HG02571 (cell line): Measurements from ENCODE around the gene GET3.
"Not testable (repeated sequence)": the region's sequence is repeated elsewhere in the genome, so short reads cannot be mapped to it uniquely, and the experiment has no call there.

Experiments
- ATAC-seq: cut with Tn5 transposase; IDR thresholded peaks from one replicate; pipeline ENCODE4 v1.9.1; 2021; ENCODE audit warnings: mild to moderate bottlenecking, moderate library complexity; ENCODE audit not compliant: unreplicated experiment

Gene GET3

DNA sequence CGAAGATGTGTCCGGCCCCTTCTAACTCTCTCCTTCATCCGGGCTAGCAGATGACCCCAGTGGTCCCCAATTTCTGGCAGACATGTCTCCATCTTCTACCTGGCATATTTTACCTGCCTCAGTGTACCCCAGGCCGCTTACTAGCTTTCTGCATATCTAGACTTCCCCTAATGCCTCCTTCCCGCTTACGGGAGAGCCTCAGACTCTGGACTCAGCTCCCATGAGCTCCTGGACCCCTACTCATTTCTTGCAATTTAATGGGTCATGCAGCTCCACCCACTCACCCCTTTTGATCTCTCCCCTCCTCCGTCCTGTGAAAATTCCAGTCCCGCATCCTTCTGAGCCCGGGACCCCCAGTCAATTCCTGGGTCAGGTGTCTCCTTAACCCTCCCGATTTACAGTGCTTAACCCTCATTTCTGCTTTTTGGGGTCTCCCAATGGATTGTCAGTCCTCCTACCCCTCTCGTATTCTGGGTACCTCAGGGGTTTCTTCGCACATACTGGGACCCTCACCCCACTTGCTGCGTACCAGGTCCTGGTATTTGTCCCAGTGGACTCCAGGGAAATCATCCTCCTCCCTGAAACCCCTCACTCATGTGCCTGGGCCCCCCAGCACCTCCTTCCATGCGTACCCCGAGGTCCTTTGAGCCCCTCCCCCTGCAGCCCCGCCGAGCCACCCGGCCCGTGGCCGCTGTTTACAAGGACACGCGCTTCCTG lies 53.5 kb downstream of the GET3 start:
- no peak for ATAC-seq

DNA sequence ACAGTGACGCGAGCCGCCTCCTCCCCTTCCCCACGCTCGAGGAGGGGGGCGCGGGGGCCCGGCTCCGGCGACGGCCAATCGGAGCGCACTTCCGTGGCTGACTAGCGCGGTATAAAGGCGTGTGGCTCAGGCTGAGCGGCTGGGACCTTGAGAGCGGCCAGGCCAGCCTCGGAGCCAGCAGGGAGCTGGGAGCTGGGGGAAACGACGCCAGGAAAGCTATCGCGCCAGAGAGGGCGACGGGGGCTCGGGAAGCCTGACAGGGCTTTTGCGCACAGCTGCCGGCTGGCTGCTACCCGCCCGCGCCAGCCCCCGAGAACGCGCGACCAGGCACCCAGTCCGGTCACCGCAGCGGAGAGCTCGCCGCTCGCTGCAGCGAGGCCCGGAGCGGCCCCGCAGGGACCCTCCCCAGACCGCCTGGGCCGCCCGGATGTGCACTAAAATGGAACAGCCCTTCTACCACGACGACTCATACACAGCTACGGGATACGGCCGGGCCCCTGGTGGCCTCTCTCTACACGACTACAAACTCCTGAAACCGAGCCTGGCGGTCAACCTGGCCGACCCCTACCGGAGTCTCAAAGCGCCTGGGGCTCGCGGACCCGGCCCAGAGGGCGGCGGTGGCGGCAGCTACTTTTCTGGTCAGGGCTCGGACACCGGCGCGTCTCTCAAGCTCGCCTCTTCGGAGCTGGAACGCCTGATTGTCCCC lies 54.2 kb downstream of the GET3 start, which contains the start of gene JUNB:
Gene JUNB (plus strand): TSS at position 142 of the 706 bp plus-strand sequence. CDS start 286 bp downstream, at position 428.
- peak; percentile 30 for ATAC-seq

DNA sequence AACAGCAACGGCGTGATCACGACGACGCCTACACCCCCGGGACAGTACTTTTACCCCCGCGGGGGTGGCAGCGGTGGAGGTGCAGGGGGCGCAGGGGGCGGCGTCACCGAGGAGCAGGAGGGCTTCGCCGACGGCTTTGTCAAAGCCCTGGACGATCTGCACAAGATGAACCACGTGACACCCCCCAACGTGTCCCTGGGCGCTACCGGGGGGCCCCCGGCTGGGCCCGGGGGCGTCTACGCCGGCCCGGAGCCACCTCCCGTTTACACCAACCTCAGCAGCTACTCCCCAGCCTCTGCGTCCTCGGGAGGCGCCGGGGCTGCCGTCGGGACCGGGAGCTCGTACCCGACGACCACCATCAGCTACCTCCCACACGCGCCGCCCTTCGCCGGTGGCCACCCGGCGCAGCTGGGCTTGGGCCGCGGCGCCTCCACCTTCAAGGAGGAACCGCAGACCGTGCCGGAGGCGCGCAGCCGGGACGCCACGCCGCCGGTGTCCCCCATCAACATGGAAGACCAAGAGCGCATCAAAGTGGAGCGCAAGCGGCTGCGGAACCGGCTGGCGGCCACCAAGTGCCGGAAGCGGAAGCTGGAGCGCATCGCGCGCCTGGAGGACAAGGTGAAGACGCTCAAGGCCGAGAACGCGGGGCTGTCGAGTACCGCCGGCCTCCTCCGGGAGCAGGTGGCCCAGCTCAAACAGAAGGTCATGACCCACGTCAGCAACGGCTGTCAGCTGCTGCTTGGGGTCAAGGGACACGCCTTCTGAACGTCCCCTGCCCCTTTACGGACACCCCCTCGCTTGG lies 55.0 kb downstream of the GET3 start:
- no peak for ATAC-seq

DNA sequence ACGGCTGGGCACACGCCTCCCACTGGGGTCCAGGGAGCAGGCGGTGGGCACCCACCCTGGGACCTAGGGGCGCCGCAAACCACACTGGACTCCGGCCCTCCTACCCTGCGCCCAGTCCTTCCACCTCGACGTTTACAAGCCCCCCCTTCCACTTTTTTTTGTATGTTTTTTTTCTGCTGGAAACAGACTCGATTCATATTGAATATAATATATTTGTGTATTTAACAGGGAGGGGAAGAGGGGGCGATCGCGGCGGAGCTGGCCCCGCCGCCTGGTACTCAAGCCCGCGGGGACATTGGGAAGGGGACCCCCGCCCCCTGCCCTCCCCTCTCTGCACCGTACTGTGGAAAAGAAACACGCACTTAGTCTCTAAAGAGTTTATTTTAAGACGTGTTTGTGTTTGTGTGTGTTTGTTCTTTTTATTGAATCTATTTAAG lies 55.6 kb downstream of the GET3 start:
- ATAC-seq, result no peak

DNA sequence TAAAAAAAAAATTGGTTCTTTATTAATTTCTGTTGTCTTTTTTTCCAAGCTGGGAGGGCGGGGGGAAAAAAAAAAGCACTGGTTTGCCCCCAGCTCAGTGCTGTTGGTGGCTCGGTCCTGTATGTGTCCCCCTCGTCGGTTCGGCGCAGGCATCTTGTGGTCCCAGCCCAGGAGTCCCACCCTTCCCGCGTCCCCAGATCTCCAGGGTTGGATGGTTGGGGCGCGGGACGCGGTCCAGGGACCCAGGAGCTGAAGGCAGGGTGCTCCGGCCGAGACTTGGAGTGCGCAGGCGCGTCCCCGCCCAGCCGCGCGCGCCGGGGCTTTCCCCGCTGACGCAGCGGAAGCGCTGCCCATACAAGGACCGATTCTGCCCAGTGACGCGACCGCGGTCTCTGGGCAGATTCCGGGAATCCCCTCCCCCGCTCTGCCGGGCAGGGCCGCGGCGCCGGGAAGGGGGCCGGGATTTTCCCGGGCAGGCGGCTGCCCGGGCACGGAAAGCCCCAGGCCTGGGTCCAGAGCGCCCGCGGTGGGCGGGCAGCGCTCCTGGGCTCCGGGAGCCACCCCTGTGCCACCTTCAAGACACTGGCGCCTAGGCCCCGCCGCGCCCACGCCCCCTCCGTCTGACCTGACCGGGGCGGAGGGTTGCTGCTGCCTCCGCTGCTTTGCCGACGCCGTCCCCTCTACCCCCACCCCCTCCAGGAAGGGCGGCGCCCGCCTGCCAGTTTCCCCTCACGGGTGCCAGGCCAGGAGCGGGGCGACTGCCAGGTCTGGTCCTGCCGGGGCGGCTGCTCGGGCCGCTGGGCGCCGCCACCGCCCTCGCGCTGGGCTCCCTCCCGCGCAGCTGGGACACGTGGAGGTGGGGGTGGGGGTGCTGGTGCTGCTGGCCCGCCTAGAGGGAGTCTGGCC lies 56.2 kb downstream of the GET3 start:
- peak; percentile 31 for ATAC-seq

DNA sequence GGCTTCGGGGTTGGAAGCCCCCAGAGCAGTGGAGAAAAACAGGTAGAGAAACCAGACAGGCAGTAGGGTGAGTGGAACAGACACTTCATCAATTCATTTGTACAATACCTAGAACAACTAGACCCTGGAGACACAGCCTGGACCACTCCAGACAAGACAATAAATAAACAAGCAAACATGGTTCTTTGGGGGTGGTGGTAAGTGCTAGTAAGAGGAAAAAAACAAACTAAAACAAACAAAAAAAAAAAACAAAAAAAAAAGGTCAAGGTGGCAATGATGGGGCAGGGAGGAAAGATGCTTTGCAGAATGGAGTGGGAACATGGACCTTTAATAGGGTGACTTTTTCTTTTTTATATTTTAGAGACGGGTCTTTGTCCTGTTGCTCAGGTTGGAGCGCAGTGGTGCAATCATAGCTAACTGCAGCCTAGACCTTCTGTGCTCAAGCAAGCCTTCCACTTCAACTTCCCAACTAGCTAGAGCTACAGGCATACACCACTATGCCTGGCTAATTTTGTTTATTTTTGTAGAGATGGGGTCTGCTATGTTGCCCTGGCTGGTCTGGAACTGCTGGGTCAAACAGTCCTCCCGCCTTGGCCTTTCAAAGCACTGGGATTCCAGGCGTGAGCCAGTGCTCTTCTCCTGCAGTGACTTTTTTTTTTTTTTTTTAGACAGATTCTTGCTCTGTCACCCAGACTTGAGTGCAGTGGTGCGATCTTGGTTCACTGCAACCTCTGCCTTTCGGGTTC lies 57.1 kb downstream of the GET3 start:
- ATAC-seq, result no peak

DNA sequence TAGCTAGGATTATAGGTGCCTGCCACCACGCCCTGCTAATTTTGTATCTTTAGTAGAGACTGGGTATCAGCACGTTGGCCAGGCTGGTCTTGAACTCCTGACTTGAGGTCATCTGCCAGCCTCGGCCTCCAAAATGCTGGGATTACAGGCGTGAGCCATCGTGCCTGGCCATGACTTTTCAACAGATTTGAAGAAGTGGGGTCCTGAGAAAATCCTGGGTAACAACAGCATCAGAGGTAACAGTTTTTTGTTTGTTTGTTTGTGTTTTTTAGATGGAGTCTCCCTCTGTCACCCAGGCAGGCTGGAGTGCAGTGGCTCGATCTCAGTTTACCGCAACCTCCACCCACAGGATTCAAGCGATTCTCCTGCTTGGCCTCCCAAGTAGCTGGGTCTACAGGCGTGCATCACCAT lies 57.7 kb downstream of the GET3 start:
- no peak for ATAC-seq

DNA sequence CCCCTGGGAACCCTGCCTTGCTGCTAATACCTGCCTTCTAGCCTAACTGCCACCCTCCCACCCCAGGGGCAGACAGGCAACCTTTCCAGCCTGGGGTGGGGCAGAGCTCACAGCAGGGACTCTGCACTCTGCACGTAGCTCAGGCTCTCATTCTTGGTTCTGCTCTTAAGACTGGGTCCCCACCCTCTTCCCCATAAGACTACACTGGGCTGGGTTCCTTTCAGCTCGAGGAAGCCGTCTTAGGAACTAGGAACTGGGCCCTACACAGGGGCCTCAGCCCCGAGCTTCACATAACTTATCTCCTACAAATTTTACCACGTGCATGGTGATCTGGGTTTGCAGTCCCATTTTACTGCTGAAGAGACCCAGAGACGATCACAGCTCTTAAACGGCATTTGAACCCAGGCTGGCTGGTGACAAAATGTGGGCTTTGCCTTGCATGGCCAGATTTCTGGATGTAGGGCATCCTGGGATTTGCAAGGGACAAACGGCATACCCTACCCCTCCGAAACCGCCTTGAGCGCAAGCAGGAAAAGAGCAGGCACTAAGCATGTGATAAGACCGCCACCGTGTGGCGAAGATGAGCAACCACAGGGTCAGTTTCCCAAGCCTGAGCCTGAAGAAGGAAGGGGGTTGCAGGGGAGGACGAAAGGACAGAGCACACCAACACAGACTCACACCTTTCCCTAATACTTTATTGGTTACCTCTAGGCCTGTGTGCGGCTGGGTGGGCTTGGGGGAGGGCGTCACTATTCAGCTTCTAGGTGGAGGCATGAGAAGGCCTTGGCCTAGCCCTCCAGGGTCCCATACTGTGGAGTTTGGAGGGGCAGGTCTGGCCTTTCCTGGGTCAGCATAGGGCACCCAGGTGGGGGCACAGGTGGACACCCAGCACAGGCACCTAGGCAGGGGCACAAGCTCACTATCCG lies 59.1 kb downstream of the GET3 start:
- no peak for ATAC-seq

DNA sequence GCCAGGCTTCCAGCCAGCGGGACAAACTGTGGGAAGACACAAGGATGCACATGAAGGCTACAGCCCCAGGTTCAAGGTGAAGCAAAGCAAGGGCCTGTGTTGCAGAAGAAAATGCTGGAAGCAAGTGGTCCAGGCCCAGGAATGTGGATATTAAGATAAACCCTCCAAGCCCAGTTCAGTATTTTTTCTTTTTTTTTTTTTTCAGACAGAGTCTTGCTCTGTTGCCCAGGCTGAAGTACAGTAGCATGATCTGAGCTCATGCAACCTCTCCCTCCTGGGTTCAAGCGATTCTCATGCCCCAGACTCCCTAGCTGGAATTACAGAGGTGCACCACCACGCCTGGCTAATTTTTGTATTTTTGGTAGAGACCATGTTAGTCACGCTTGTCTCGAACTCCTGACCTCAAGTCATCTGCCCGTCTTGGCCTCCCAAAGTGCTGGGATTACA lies 59.9 kb downstream of the GET3 start:
- ATAC-seq, result no peak

DNA sequence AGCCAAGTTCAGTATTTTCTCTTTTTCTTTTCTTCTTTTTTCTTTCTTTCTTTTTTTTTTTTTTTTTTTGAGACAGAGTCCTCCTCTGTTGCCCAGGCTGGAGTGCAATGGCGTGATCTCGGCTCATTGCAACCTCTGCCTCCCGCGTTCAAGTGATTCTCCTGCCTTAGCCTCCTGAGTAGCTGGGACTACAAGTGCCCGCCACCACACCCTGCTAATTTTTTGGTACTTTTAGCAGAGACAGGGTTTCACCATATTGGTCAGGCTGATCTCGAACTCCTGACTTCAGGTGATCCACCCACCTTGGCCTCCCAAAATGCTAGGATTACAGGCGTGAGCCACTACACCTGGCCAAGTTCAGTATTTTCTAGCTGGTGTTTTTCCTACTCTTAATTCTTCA lies 60.3 kb downstream of the GET3 start:
- ATAC-seq, result not testable (repeated sequence)
